Measurements from ENCODE around the gene STAT5B. TPM values are rescaled to one million over a fixed set of nuclear protein-coding genes. Genes with fewer than 3 reads are reported as not detected.

Gene STAT5B
- total and polyA plus RNA-seq, 2 experiments from 2014 or later, result 26.8 to 62.4 TPM

GRCh38 chr17:42202159-42202558, 74.0 kb downstream of the STAT5B start:
- TF ChIP-seq CTCF (IDR thresholded peaks at IDR 0.05; ENCODE audit: low read depth, low read length), result no peak
- H3K9me3 ChIP-seq (ENCODE audit: low read depth), result no peaks in the 10 kb centered on the region
- no peaks in the 10 kb centered on the region for H3K4me1 ChIP-seq (ENCODE audit: low read depth)
- H3K27ac ChIP-seq, result no peak overlapping the region
- H3K27me3 ChIP-seq, result no peaks in the 10 kb centered on the region
- H3K4me3 ChIP-seq, result no peak overlapping the region
- peaks cover 16% of the 10 kb centered on the region for H3K36me3 ChIP-seq
- no peak for DNase-seq (ENCODE audit: low read depth in 1 of 2, low spot score in 1 of 2)

GRCh38 chr17:42201458-42201772, 74.8 kb downstream of the STAT5B start:
- Histone ChIP-seq H3K9me3 (ENCODE audit: low read depth) (no peaks in the 10 kb centered on the region), H3K4me3 (no peak overlapping the region), H3K36me3 (peaks cover 11% of the 10 kb centered on the region), H3K27me3 (no peaks in the 10 kb centered on the region), H3K27ac (no peak overlapping the region), H3K4me1 (ENCODE audit: low read depth) (no peaks in the 10 kb centered on the region)
- no peak for TF ChIP-seq CTCF (IDR thresholded peaks at IDR 0.05; ENCODE audit: low read depth, low read length)
- DNase-seq (ENCODE audit: low read depth in 1 of 2, low spot score in 1 of 2), result no peak

GRCh38 chr17:42200706-42201457, 75.3 kb downstream of the STAT5B start:
- Histone ChIP-seq H3K4me3 (no peak overlapping the region), H3K27ac (no peak overlapping the region), H3K9me3 (ENCODE audit: low read depth) (no peaks in the 10 kb centered on the region), H3K27me3 (no peaks in the 10 kb centered on the region), H3K36me3 (peaks cover 6% of the 10 kb centered on the region), H3K4me1 (ENCODE audit: low read depth) (no peaks in the 10 kb centered on the region)
- TF ChIP-seq CTCF (IDR thresholded peaks at IDR 0.05; ENCODE audit: low read depth, low read length), result no peak
- DNase-seq (ENCODE audit: low read depth in 1 of 2, low spot score in 1 of 2), result peak in 1 of 2 donors; percentile 89

GRCh38 chr17:42199416-42200011, 76.7 kb downstream of the STAT5B start:
- no peaks in the 10 kb centered on the region for H3K9me3 ChIP-seq (ENCODE audit: low read depth)
- H3K27ac ChIP-seq, result peak overlapping the region; percentile 43
- peaks cover 6% of the 10 kb centered on the region for H3K36me3 ChIP-seq
- H3K4me3 ChIP-seq, result no peak overlapping the region
- TF ChIP-seq CTCF (IDR thresholded peaks at IDR 0.05; ENCODE audit: low read depth, low read length), result no peak
- no peaks in the 10 kb centered on the region for H3K4me1 ChIP-seq (ENCODE audit: low read depth)
- DNase-seq (ENCODE audit: low read depth in 1 of 2, low spot score in 1 of 2), result no peak
- H3K27me3 ChIP-seq, result no peaks in the 10 kb centered on the region

- Histone ChIP-seq H3K4me3 (no peak overlapping the region), H3K9me3 (ENCODE audit: low read depth) (no peaks in the 10 kb centered on the region), H3K36me3 (peaks cover 3% of the 10 kb centered on the region), H3K27ac (peak overlapping the region; percentile 39), H3K27me3 (no peaks in the 10 kb centered on the region), H3K4me1 (ENCODE audit: low read depth) (no peaks in the 10 kb centered on the region)
- TF ChIP-seq CTCF (IDR thresholded peaks at IDR 0.05; ENCODE audit: low read depth, low read length), result no peak
- DNase-seq (ENCODE audit: low read depth in 1 of 2, low spot score in 1 of 2), result no peak
Measured at GRCh38 chr17:42198897-42199296, 77.3 kb downstream of the STAT5B start.

Data from cardiac muscle cell (in vitro differentiated cells and primary cell).